GM19239 (cell line): Measurements from ENCODE around the gene TUBA4A.

Experiments
- DNase-seq: peaks from one replicate; pipeline ENCODE4 v3.0.0; 2011; ENCODE audit warnings: low spot score; ENCODE audit not compliant: insufficient read length
- FAIRE-seq: peaks from 2 replicates; lab custom pipeline; 2011; peaks lifted over from hg19 to GRCh38; lab: Jason Lieb, UNC

Gene TUBA4A

GRCh38 chr2:219245899-219246230 is 7.9 kb downstream of the TUBA4A start:
- no peak for DNase-seq
- FAIRE-seq, result peak; percentile 48

GRCh38 chr2:219245148-219245898 is 8.4 kb downstream of the TUBA4A start, which contains the start of the genes GLB1L and STK16:
TSS of gene GLB1L (minus strand) at chr2:219245444. CDS start at chr2:219243573, 1,871 bp downstream.
TSS of gene STK16 (plus strand) at chr2:219245479. CDS start at chr2:219246000, 521 bp downstream.
- FAIRE-seq, result peak; percentile 89
- peak; percentile 89 for DNase-seq

GRCh38 chr2:219244789-219245147 is 8.9 kb downstream of the TUBA4A start:
- DNase-seq (no peak), FAIRE-seq (peak; percentile 71)

GRCh38 chr2:219243291-219243761 is 10.4 kb downstream of the TUBA4A start:
- DNase-seq (no peak), FAIRE-seq (no peak)

GRCh38 chr2:219234331-219234730 is 19.4 kb downstream of the TUBA4A start:
- no peak for FAIRE-seq

GRCh38 chr2:219230059-219230540 is 23.6 kb downstream of the TUBA4A start:
- FAIRE-seq (peak; percentile 74), DNase-seq (no peak)

More at GRCh38 chr2:219234331-219234730, 19.4 kb downstream of the TUBA4A start:
- no peak for DNase-seq

GRCh38 chr2:219229305-219230058 is 24.2 kb downstream of the TUBA4A start, which contains the start of the genes ANKZF1 and ATG9A:
TSS of gene ANKZF1 (plus strand) at chr2:219229806. CDS start at chr2:219230258, 452 bp downstream.
TSS of gene ATG9A (minus strand) at chr2:219229636. CDS start at chr2:219228024, 1,612 bp downstream.
- FAIRE-seq, result peak; percentile 99
- DNase-seq, result peak; percentile 99

- DNase-seq (no peak), FAIRE-seq (no peak)
Measured at GRCh38 chr2:219228911-219229304, 24.8 kb downstream of the TUBA4A start.

- FAIRE-seq (no peak), DNase-seq (no peak)
Measured at GRCh38 chr2:219228041-219228910, 25.4 kb downstream of the TUBA4A start.

GRCh38 chr2:219225350-219225749 is 28.4 kb downstream of the TUBA4A start:
- FAIRE-seq (no peak), DNase-seq (no peak)

GRCh38 chr2:219223831-219224610 is 29.7 kb downstream of the TUBA4A start:
- FAIRE-seq (no peak), DNase-seq (no peak)

- FAIRE-seq (no peak), DNase-seq (no peak)
Measured at GRCh38 chr2:219221957-219222518, 31.7 kb downstream of the TUBA4A start.

- FAIRE-seq (no peak), DNase-seq (no peak)
Measured at GRCh38 chr2:219220652-219221402, 32.9 kb downstream of the TUBA4A start.

- FAIRE-seq (no peak), DNase-seq (no peak)
Measured at GRCh38 chr2:219219784-219220532, 33.8 kb downstream of the TUBA4A start.

- FAIRE-seq (peak; percentile 95), DNase-seq (peak; percentile 95)
Measured at GRCh38 chr2:219218732-219219701, 34.7 kb downstream of the TUBA4A start, which contains the start of gene ABCB6. TSS of gene ABCB6 (minus strand) at chr2:219218958. CDS start at chr2:219218673, 285 bp downstream.

- FAIRE-seq, result no peak
- no peak for DNase-seq
Measured at GRCh38 chr2:219218217-219218731, 35.4 kb downstream of the TUBA4A start.
